Small intestine (tissue), 7 donors: ENCODE data around the gene PXYLP1. TPM values are rescaled to one million over a fixed set of nuclear protein-coding genes. Genes with fewer than 3 reads are reported as not detected.

Source experiments
- DNase-seq, 2 donors: peaks; one replicate each; pipeline versions ENCODE4 v3.0.0 to v3.0.0-alpha.2; 2013
- FAIRE-seq: peaks from 2 replicates; lab custom pipeline; 2012; peaks lifted over from hg19 to GRCh38; lab: Jason Lieb, UNC
- H3K27ac ChIP-seq, 3 donors: one replicate each; pipeline ENCODE4 v1.5.1; 2013; ENCODE audit warnings: low read length in 2 of 3, mild to moderate bottlenecking in 2 of 3, control low read depth in 1 of 3, inconsistent platforms in 1 of 3, low read depth in 1 of 3, moderate library complexity in 1 of 3
- H3K27me3 ChIP-seq, 3 donors: one replicate each; pipeline ENCODE4 v1.6.1; 2013; ENCODE audit warnings: low read length in 3 of 3, inconsistent platforms in 1 of 3; ENCODE audit not compliant: control insufficient read depth in 3 of 3, insufficient read depth in 3 of 3
- H3K36me3 ChIP-seq, 3 donors: one replicate each; pipeline ENCODE4 v1.6.1; 2013; ENCODE audit warnings: low read length in 3 of 3, inconsistent platforms in 1 of 3, low read depth in 1 of 3, mild to moderate bottlenecking in 1 of 3, moderate library complexity in 1 of 3; ENCODE audit not compliant: control insufficient read depth in 3 of 3, insufficient read depth in 2 of 3
- H3K4me1 ChIP-seq, 3 donors: one replicate each; pipeline ENCODE4 v1.6.1; 2013; ENCODE audit warnings: low read length in 2 of 3, inconsistent platforms in 1 of 3, low read depth in 1 of 3, mild to moderate bottlenecking in 1 of 3, moderate library complexity in 1 of 3; ENCODE audit not compliant: control insufficient read depth in 3 of 3, insufficient read depth in 2 of 3
- H3K4me3 ChIP-seq, 3 donors: one replicate each; pipeline ENCODE4 v1.5.1; 2013; ENCODE audit warnings: low read length in 3 of 3, control low read depth in 1 of 3, inconsistent platforms in 1 of 3, low read depth in 1 of 3, mild to moderate bottlenecking in 1 of 3, moderate library complexity in 1 of 3
- H3K9me3 ChIP-seq, 2 donors: one replicate each; pipeline ENCODE4 v1.6.1; 2013; ENCODE audit warnings: low read depth in 1 of 2, low read length in 1 of 2; ENCODE audit not compliant: control insufficient read depth in 2 of 2, insufficient read depth in 1 of 2
- WGBS, 3 donors: extraction: QIAGEN DNeasy Blood & Tissue Kit; methylation state at CpG; one replicate each; pipeline ENCODE4 v1.1.7; 2013; 5-methylcytosine and 5-hydroxymethylcytosine counted together
- polyA plus RNA-seq, 4 donors: library from polyadenylated mRNA; stranded (reverse) in 3 of 4; unstranded in 1 of 4; fragments of 200-250 nt in 3 of 4; fragments of 120-200 nt in 1 of 4; gene quantifications; one replicate each; pipeline versions ENCODE4 v1.2.1 to v1.2.3, GENCODE V29; 2013
- donor health status: healthy with polysubstance abuse.
- donor health status: control.
- donor health status: control.
- donor health status: Bipolar disorder and iron deficiency.
- donor health status: healthy.

Gene PXYLP1
- polyA plus RNA-seq, 4 donors: 2.2 to 20.5 (median 5.0) TPM

GRCh38 chr3:141342386-141342785 is 110.8 kb downstream of the PXYLP1 start:
- FAIRE-seq: no peak
- no peak overlapping the region for H3K4me3 ChIP-seq
- H3K36me3 ChIP-seq: peaks cover 0 to 16% (median 0%) of the 10 kb centered on the region in 3 donors
- no peaks in the 10 kb centered on the region for H3K9me3 ChIP-seq
- H3K27ac ChIP-seq: peak overlapping the region in 1 of 3 donors; percentile 96
- peaks cover 8 to 50% (median 13%) of the 10 kb centered on the region in 3 donors for H3K4me1 ChIP-seq
- no peak for DNase-seq
- WGBS, 3 donors: 79 to 94% (median 89%) methylated on average over 5 of the region's 5 CpGs
- no peaks in the 10 kb centered on the region for H3K27me3 ChIP-seq

GRCh38 chr3:141343077-141343476 is 111.5 kb downstream of the PXYLP1 start:
- DNase-seq (no peak), FAIRE-seq (no peak)
- Histone ChIP-seq H3K36me3 (peaks cover 0 to 19% (median 0%) of the 10 kb centered on the region in 3 donors), H3K4me3 (no peak overlapping the region), H3K4me1 (peaks cover 8 to 52% (median 12%) of the 10 kb centered on the region in 3 donors), H3K9me3 (no peaks in the 10 kb centered on the region), H3K27me3 (no peaks in the 10 kb centered on the region), H3K27ac (peak overlapping the region in 2 of 3 donors; percentile 12 to 96)
- WGBS, 3 donors: 75 to 89% (median 87%) methylated on average over 2 of the region's 2 CpGs

- Histone ChIP-seq H3K9me3 (no peaks in the 10 kb centered on the region), H3K4me3 (no peak overlapping the region), H3K27ac (peak overlapping the region in 2 of 3 donors; percentile 49 to 96), H3K36me3 (peaks cover 0 to 19% (median 0%) of the 10 kb centered on the region in 3 donors), H3K4me1 (peaks cover 8 to 60% (median 12%) of the 10 kb centered on the region in 3 donors), H3K27me3 (no peaks in the 10 kb centered on the region)
- 42 to 64% (median 46%) methylated on average over 3 of the region's 3 CpGs for WGBS, 3 donors
- peak; percentile 54 to 80 for DNase-seq
- no peak for FAIRE-seq
Observed at GRCh38 chr3:141343865-141344271, 112.2 kb downstream of the PXYLP1 start.

Other genes starting within 250 kb of the PXYLP1 start
- gene SPSB4, start 180.5 kb upstream of the PXYLP1 start, polyA plus RNA-seq: under 1 TPM in 2 of 4 donors, not detected in 2; 0.27 to 0.56 TPM
- gene ZBTB38, start 136.7 kb downstream of the PXYLP1 start, polyA plus RNA-seq: 100 to 1,000 TPM in 1 of 4 donors, 10 to 100 TPM in 3; 11.9 to 186 (median 21.8) TPM